Gastroesophageal sphincter (tissue), 4 donors: ENCODE measurements around the gene FNIP2. TPM values are rescaled to one million over a fixed set of nuclear protein-coding genes. Genes with fewer than 3 reads are reported as not detected.

Experiments used
- ATAC-seq: fragments of 150-250 bp; one replicate; pipeline ENCODE4 v1.9.1; 2016; ENCODE audit warnings: mild to moderate bottlenecking, moderate library complexity
- H3K27ac ChIP-seq, 4 donors: fragments of 200-600 bp; sonication (generic) in 3 of 4; 1 replicate in 3 of 4; 2 replicates in 1 of 4; pipeline ENCODE4 v1.5.1; 2016 to 2019
- H3K27me3 ChIP-seq: fragments of 200-600 bp; sonication (generic); one replicate; pipeline ENCODE4 v1.5.1; 2019
- H3K36me3 ChIP-seq, 2 donors: fragments of 200-600 bp; sonication (generic); one replicate each; pipeline ENCODE4 v1.5.1; 2019; ENCODE audit warnings: control low read depth in 1 of 2
- H3K4me1 ChIP-seq, 3 donors: fragments of 200-600 bp; sonication (generic); 1 replicate in 2 of 3; 2 replicates in 1 of 3; pipeline ENCODE4 v1.5.1; 2016 to 2019; ENCODE audit warnings: control low read depth in 2 of 3
- H3K4me3 ChIP-seq, 2 donors: fragments of 200-600 bp; sonication (generic); one replicate each; pipeline ENCODE4 v1.5.1; 2019; ENCODE audit warnings: mild to moderate bottlenecking in 1 of 2, moderate library complexity in 1 of 2
- H3K9me3 ChIP-seq, 3 donors: fragments of 200-600 bp; sonication (generic); one replicate each; pipeline ENCODE4 v1.5.1; 2017 to 2019; ENCODE audit warnings: control low read depth in 2 of 3
- CTCF ChIP-seq, 4 experiments: fragments of 200-600 bp in 2 of 4; fragments of 450-650 bp in 2 of 4; sonication (generic) in 1 of 4; IDR thresholded peaks; one replicate each; pipeline ENCODE4 v1.5.1; 2017 to 2019; ENCODE audit warnings: antibody characterized with exemption in 4 of 4, mild to moderate bottlenecking in 2 of 4, moderate library complexity in 2 of 4
- EP300 ChIP-seq: sonication (generic); formaldehyde crosslinking; IDR thresholded peaks from one replicate; pipeline ENCODE4 v1.6.1; 2017; ENCODE audit warnings: antibody characterized with exemption, mild to moderate bottlenecking
- POLR2A ChIP-seq, 2 donors: fragments of 450-650 bp; IDR thresholded peaks; one replicate each; pipeline ENCODE4 v1.6.1; 2017; ENCODE audit warnings: antibody characterized with exemption in 2 of 2, mild to moderate bottlenecking in 2 of 2, moderate library complexity in 1 of 2
- POLR2AphosphoS5 ChIP-seq: sonication (generic); formaldehyde crosslinking; IDR thresholded peaks from one replicate; pipeline ENCODE4 v1.6.1; 2017; ENCODE audit warnings: antibody characterized with exemption
- WGBS, 2 donors: methylation state at CpG; one replicate each; pipeline ENCODE4 v1.1.5; 2018; ENCODE audit warnings: low coverage in 1 of 2; 5-methylcytosine and 5-hydroxymethylcytosine counted together
- total RNA-seq, 4 donors: library from RNA; depleted of rRNA; stranded (reverse); fragments of >200 nt; gene quantifications; one replicate each; pipeline ENCODE4 v1.1.0, GENCODE V29; 2016

Gene FNIP2
- total RNA-seq, 4 donors from 2014 or later, result 53.0 to 135 (median 70.5) TPM

- Histone ChIP-seq H3K4me1 (peaks cover 21 to 85% (median 29%) of the 10 kb centered on the region in 3 donors), H3K9me3 (no peaks in the 10 kb centered on the region), H3K27me3 (no peaks in the 10 kb centered on the region), H3K27ac (no peak overlapping the region), H3K36me3 (no peaks in the 10 kb centered on the region), H3K4me3 (no peak overlapping the region)
- no peak for ATAC-seq
- TF ChIP-seq EP300 (no peak), POLR2A (IDR thresholded peaks at IDR 0.05) (no peak), POLR2AphosphoS5 (no peak), CTCF (IDR thresholded peaks at IDR 0.05) (no peak)
- 52 to 66% methylated on average over 2 of the region's 2 CpGs for WGBS, 2 donors
Observed at GRCh38 chr4:158778156-158778711, 9.4 kb downstream of the FNIP2 start.

GRCh38 chr4:158778712-158779111 is 9.9 kb downstream of the FNIP2 start:
- TF ChIP-seq POLR2A (IDR thresholded peaks at IDR 0.05), result no peak
- TF ChIP-seq EP300, result no peak
- H3K27ac ChIP-seq, result no peak overlapping the region
- H3K4me3 ChIP-seq, result no peak overlapping the region
- WGBS, 2 donors, result 88 to 90% methylated on average over 2 to 3 of the region's 4 CpGs
- no peaks in the 10 kb centered on the region for H3K9me3 ChIP-seq
- H3K4me1 ChIP-seq, result peaks cover 25 to 85% (median 34%) of the 10 kb centered on the region in 3 donors
- ATAC-seq, result no peak
- H3K36me3 ChIP-seq, result no peaks in the 10 kb centered on the region
- H3K27me3 ChIP-seq, result no peaks in the 10 kb centered on the region

- ATAC-seq, result no peak
- peak overlapping the region in 2 of 4 donors; percentile 25 to 35 for H3K27ac ChIP-seq
- TF ChIP-seq POLR2A (IDR thresholded peaks at IDR 0.05) (no peak), POLR2AphosphoS5 (no peak), CTCF (IDR thresholded peaks at IDR 0.05) (no peak), EP300 (no peak)
- no peaks in the 10 kb centered on the region for H3K36me3 ChIP-seq
- H3K27me3 ChIP-seq, result no peaks in the 10 kb centered on the region
- no peaks in the 10 kb centered on the region for H3K9me3 ChIP-seq
- 50 to 55% methylated on average over 1 of the region's 1 CpG for WGBS, 2 donors
- peaks cover 33 to 84% (median 33%) of the 10 kb centered on the region in 3 donors for H3K4me1 ChIP-seq
- no peak overlapping the region for H3K4me3 ChIP-seq
Observed at GRCh38 chr4:158781963-158782362, 13.1 kb downstream of the FNIP2 start.

GRCh38 chr4:158782551-158783360 is 13.9 kb downstream of the FNIP2 start:
- Histone ChIP-seq H3K4me1 (peaks cover 35 to 84% (median 36%) of the 10 kb centered on the region in 3 donors), H3K4me3 (no peak overlapping the region), H3K36me3 (no peaks in the 10 kb centered on the region), H3K9me3 (no peaks in the 10 kb centered on the region), H3K27me3 (no peaks in the 10 kb centered on the region), H3K27ac (peak overlapping the region in 3 of 4 donors; percentile 25 to 47 (median 35))
- 15 to 22% methylated on average over 2 to 4 of the region's 4 CpGs for WGBS, 2 donors
- ATAC-seq, result no peak
- no peak for TF ChIP-seq POLR2AphosphoS5
- no peak for TF ChIP-seq EP300
- no peak for TF ChIP-seq CTCF (IDR thresholded peaks at IDR 0.05)
- TF ChIP-seq POLR2A (IDR thresholded peaks at IDR 0.05), result no peak

- Histone ChIP-seq H3K27ac (peak overlapping the region in 2 of 4 donors; percentile 25 to 35), H3K27me3 (no peaks in the 10 kb centered on the region), H3K9me3 (no peaks in the 10 kb centered on the region), H3K4me3 (no peak overlapping the region), H3K36me3 (no peaks in the 10 kb centered on the region), H3K4me1 (peaks cover 29 to 84% (median 43%) of the 10 kb centered on the region in 3 donors)
- TF ChIP-seq EP300, result no peak
- TF ChIP-seq POLR2AphosphoS5, result no peak
- TF ChIP-seq POLR2A (IDR thresholded peaks at IDR 0.05), result no peak
- TF ChIP-seq CTCF (IDR thresholded peaks at IDR 0.05), result no peak
- 0 to 71% methylated on average over 1 of the region's 2 CpGs for WGBS, 2 donors
- no peak for ATAC-seq
Observed at GRCh38 chr4:158783785-158784184, 15.0 kb downstream of the FNIP2 start.
